CD14-positive monocyte (primary cell): ENCODE measurements around the gene KAZN. TPM values are rescaled to one million over a fixed set of nuclear protein-coding genes. Genes with fewer than 3 reads are reported as not detected.

Experiments used
- DNase-seq, 3 donors: peaks; one replicate each; pipeline ENCODE4 v3.0.0-alpha.2; 2011 to 2022
- H2AFZ ChIP-seq: 2 replicates; pipeline ENCODE4 v1.6.0; 2012; ENCODE audit warnings: mild to moderate bottlenecking, low read depth, low read length, inconsistent platforms; ENCODE audit not compliant: insufficient read depth, poor library complexity, severe bottlenecking
- H3K27ac ChIP-seq, 2 donors: 1 replicate in 1 of 2; 2 replicates in 1 of 2; pipeline ENCODE4 v1.5.1; 2012 to 2013; ENCODE audit warnings: low read length in 2 of 2, control low read depth in 1 of 2, inconsistent platforms in 1 of 2, low read depth in 1 of 2, mild to moderate bottlenecking in 1 of 2
- H3K27me3 ChIP-seq, 2 donors: one replicate each; pipeline versions ENCODE4 v1.6.0 to v1.6.1; 2011 to 2013; ENCODE audit warnings: low read length in 2 of 2; ENCODE audit not compliant: control insufficient read depth in 2 of 2, insufficient read depth in 2 of 2
- H3K36me3 ChIP-seq, 2 donors: replicated peaks in 1 of 2; 1 replicate in 1 of 2; 2 replicates in 1 of 2; pipeline versions ENCODE4 v1.5.1 to v1.6.1; 2012 to 2013; ENCODE audit warnings: low read length in 2 of 2, control low read depth in 1 of 2, inconsistent platforms in 1 of 2, mild to moderate bottlenecking in 1 of 2; ENCODE audit not compliant: insufficient read depth in 2 of 2, control insufficient read depth in 1 of 2
- H3K4me1 ChIP-seq, 2 donors: 1 replicate in 1 of 2; 2 replicates in 1 of 2; pipeline versions ENCODE4 v1.5.1 to v1.6.1; 2012 to 2013; ENCODE audit warnings: low read length in 2 of 2, control low read depth in 1 of 2, inconsistent platforms in 1 of 2, mild to moderate bottlenecking in 1 of 2, moderate library complexity in 1 of 2; ENCODE audit not compliant: insufficient read depth in 2 of 2, control insufficient read depth in 1 of 2
- H3K4me2 ChIP-seq: replicated peaks from 2 replicates; pipeline ENCODE3; 2012; ENCODE audit warnings: low read length, moderate library complexity, mild to moderate bottlenecking; ENCODE audit not compliant: poor library complexity, severe bottlenecking; ENCODE audit errors: extremely low read depth
- H3K4me3 ChIP-seq, 3 experiments: fragments of 200-600 bp in 1 of 3; sonication (generic) in 1 of 3; replicated peaks in 1 of 3; 1 replicate in 2 of 3; 2 replicates in 1 of 3; pipeline ENCODE4 v1.5.1; 2011 to 2013; ENCODE audit warnings: low read length in 3 of 3, mild to moderate bottlenecking in 3 of 3, control low read depth in 2 of 3, low read depth in 2 of 3, inconsistent platforms in 1 of 3, moderate library complexity in 1 of 3
- H3K79me2 ChIP-seq: 2 replicates; pipeline ENCODE4 v1.6.0; 2012; ENCODE audit warnings: mild to moderate bottlenecking, control low read depth, inconsistent platforms, low read length, moderate library complexity; ENCODE audit not compliant: insufficient read depth
- H3K9ac ChIP-seq: 2 replicates; pipeline ENCODE4 v1.6.0; 2017; ENCODE audit warnings: low read length, mild to moderate bottlenecking; ENCODE audit not compliant: insufficient read depth, poor library complexity, severe bottlenecking
- H3K9me3 ChIP-seq, 2 donors: replicated peaks in 1 of 2; 1 replicate in 1 of 2; 2 replicates in 1 of 2; pipeline versions ENCODE4 v1.5.1 to v1.6.1; 2012 to 2013; ENCODE audit warnings: low read length in 2 of 2, control low read depth in 1 of 2; ENCODE audit not compliant: control insufficient read depth in 1 of 2, insufficient read depth in 1 of 2
- H4K20me1 ChIP-seq: 2 replicates; pipeline ENCODE4 v1.6.0; 2012; ENCODE audit warnings: mild to moderate bottlenecking, low read length, control low read depth, moderate library complexity; ENCODE audit not compliant: insufficient read depth
- H3K27ac Mint-ChIP-seq, 7 donors: one replicate each; pipeline ENCODE4 v1.8.0; 2020; ENCODE audit warnings: mild to moderate bottlenecking in 7 of 7, mixed read lengths in 7 of 7, moderate library complexity in 6 of 7, inconsistent platforms in 2 of 7
- H3K27me3 Mint-ChIP-seq, 3 donors: one replicate each; pipeline ENCODE4 v1.8.0; 2021 to 2022; ENCODE audit warnings: low read depth in 3 of 3, mild to moderate bottlenecking in 3 of 3, mixed read lengths in 3 of 3, moderate library complexity in 3 of 3, inconsistent platforms in 1 of 3
- H3K36me3 Mint-ChIP-seq, 2 donors: one replicate each; pipeline ENCODE4 v1.8.0; 2020; ENCODE audit warnings: mixed read lengths in 2 of 2, inconsistent platforms in 1 of 2, mild to moderate bottlenecking in 1 of 2
- H3K4me1 Mint-ChIP-seq: one replicate; pipeline ENCODE4 v1.8.0; 2020; ENCODE audit warnings: mild to moderate bottlenecking, mixed read lengths
- H3K4me3 Mint-ChIP-seq, 2 donors: one replicate each; pipeline ENCODE4 v1.8.0; 2020; ENCODE audit warnings: mild to moderate bottlenecking in 2 of 2, mixed read lengths in 2 of 2, moderate library complexity in 1 of 2
- H3K9me3 Mint-ChIP-seq, 7 donors: one replicate each; pipeline ENCODE4 v1.8.0; 2020 to 2022; ENCODE audit warnings: mixed read lengths in 7 of 7, mild to moderate bottlenecking in 6 of 7, moderate library complexity in 6 of 7, inconsistent platforms in 2 of 7
- WGBS: methylation state at CpG from one replicate; pipeline ENCODE4 v1.1.5; 2013; ENCODE audit warnings: missing lambda C conversion rate; ENCODE audit not compliant: insufficient coverage; 5-methylcytosine and 5-hydroxymethylcytosine counted together
- intact Hi-C, 2 donors: fragments of 100-400 bp; cut with micrococcal nuclease; formaldehyde crosslinking; loops; one replicate each; pipeline versions ENCODE4 v1.15.0 to v1.15.1; 2023
- polyA plus RNA-seq, 3 donors: library from polyadenylated mRNA; depleted of rRNA in 1 of 3; unstranded in 2 of 3; stranded (reverse) in 1 of 3; fragments of 300-500 nt in 2 of 3; fragments of >200 nt in 1 of 3; fragmentation: Illumina TruSeq in 2 of 3; gene quantifications; 1 replicate in 2 of 3; 2 replicates in 1 of 3; pipeline ENCODE4 v1.2.3, GENCODE V29; 2012 to 2021
- TF ChIP-seq, protein P1 (sequence below): fragments of 200-600 bp; IDR thresholded peaks from one replicate; pipeline ENCODE4 v1.8.0; 2022; ENCODE audit warnings: antibody characterized with exemption, mild to moderate bottlenecking

KAZN gene
- polyA plus RNA-seq, 3 donors: not detected

GRCh38 chr1:14964711-14965055 lies 366.2 kb downstream of the KAZN start:
- H3K36me3 ChIP-seq: no peaks in the 10 kb centered on the region
- H3K4me1 ChIP-seq: no peaks in the 10 kb centered on the region
- H3K9ac ChIP-seq: no peak overlapping the region
- TF ChIP-seq, protein P1, sequence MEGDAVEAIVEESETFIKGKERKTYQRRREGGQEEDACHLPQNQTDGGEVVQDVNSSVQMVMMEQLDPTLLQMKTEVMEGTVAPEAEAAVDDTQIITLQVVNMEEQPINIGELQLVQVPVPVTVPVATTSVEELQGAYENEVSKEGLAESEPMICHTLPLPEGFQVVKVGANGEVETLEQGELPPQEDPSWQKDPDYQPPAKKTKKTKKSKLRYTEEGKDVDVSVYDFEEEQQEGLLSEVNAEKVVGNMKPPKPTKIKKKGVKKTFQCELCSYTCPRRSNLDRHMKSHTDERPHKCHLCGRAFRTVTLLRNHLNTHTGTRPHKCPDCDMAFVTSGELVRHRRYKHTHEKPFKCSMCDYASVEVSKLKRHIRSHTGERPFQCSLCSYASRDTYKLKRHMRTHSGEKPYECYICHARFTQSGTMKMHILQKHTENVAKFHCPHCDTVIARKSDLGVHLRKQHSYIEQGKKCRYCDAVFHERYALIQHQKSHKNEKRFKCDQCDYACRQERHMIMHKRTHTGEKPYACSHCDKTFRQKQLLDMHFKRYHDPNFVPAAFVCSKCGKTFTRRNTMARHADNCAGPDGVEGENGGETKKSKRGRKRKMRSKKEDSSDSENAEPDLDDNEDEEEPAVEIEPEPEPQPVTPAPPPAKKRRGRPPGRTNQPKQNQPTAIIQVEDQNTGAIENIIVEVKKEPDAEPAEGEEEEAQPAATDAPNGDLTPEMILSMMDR: no peak
- no peaks in the 10 kb centered on the region for H3K9me3 ChIP-seq
- H3K4me2 ChIP-seq: no peak overlapping the region
- no peak overlapping the region for H2AFZ ChIP-seq
- no peak overlapping the region for H3K4me3 ChIP-seq
- intact Hi-C loops: no loop called here
- Mint-ChIP-seq H3K9me3 (peaks cover 0 to 8% (median 0%) of the 10 kb centered on the region in 7 donors), H3K27me3 (peaks cover 2 to 3% (median 2%) of the 10 kb centered on the region in 3 donors), H3K36me3 (no peaks in the 10 kb centered on the region), H3K4me1 (no peaks in the 10 kb centered on the region), H3K27ac (no peak overlapping the region), H3K4me3 (no peak overlapping the region)
- no peak overlapping the region for H3K27ac ChIP-seq
- H4K20me1 ChIP-seq: no peaks in the 10 kb centered on the region
- 87% methylated on average over 2 of the region's 4 CpGs for WGBS
- H3K27me3 ChIP-seq: no peaks in the 10 kb centered on the region
- no peaks in the 10 kb centered on the region for H3K79me2 ChIP-seq
- no peak for DNase-seq

GRCh38 chr1:14968251-14968851 lies 369.9 kb downstream of the KAZN start:
- H3K4me2 ChIP-seq: no peak overlapping the region
- Mint-ChIP-seq H3K27ac (no peak overlapping the region), H3K4me3 (no peak overlapping the region), H3K36me3 (no peaks in the 10 kb centered on the region), H3K27me3 (peaks cover 2 to 5% (median 4%) of the 10 kb centered on the region in 3 donors), H3K9me3 (peaks cover 0 to 4% (median 0%) of the 10 kb centered on the region in 7 donors), H3K4me1 (no peaks in the 10 kb centered on the region)
- DNase-seq: no peak
- H3K4me1 ChIP-seq: no peaks in the 10 kb centered on the region
- H3K36me3 ChIP-seq: no peaks in the 10 kb centered on the region
- intact Hi-C loops: no loop called here
- H3K9ac ChIP-seq: no peak overlapping the region
- WGBS: 91% methylated on average over 14 of the region's 15 CpGs
- no peak overlapping the region for H3K27ac ChIP-seq
- H4K20me1 ChIP-seq: no peaks in the 10 kb centered on the region
- H3K9me3 ChIP-seq: no peaks in the 10 kb centered on the region
- H2AFZ ChIP-seq: no peak overlapping the region
- no peaks in the 10 kb centered on the region for H3K27me3 ChIP-seq
- no peak overlapping the region for H3K4me3 ChIP-seq
- H3K79me2 ChIP-seq: no peaks in the 10 kb centered on the region
- TF ChIP-seq, protein P1: no peak
